GM18511 (cell line): Measurements from ENCODE around the gene ITGB1.
"Not testable (repeated sequence)": the region's sequence is repeated elsewhere in the genome, so short reads cannot be mapped to it uniquely, and the experiment has no call there.

Source experiments
- ATAC-seq: cut with Tn5 transposase; IDR thresholded peaks from one replicate; pipeline ENCODE4 v1.9.1; 2021; ENCODE audit warnings: mild to moderate bottlenecking, moderate library complexity; ENCODE audit not compliant: unreplicated experiment

The ITGB1 gene

DNA sequence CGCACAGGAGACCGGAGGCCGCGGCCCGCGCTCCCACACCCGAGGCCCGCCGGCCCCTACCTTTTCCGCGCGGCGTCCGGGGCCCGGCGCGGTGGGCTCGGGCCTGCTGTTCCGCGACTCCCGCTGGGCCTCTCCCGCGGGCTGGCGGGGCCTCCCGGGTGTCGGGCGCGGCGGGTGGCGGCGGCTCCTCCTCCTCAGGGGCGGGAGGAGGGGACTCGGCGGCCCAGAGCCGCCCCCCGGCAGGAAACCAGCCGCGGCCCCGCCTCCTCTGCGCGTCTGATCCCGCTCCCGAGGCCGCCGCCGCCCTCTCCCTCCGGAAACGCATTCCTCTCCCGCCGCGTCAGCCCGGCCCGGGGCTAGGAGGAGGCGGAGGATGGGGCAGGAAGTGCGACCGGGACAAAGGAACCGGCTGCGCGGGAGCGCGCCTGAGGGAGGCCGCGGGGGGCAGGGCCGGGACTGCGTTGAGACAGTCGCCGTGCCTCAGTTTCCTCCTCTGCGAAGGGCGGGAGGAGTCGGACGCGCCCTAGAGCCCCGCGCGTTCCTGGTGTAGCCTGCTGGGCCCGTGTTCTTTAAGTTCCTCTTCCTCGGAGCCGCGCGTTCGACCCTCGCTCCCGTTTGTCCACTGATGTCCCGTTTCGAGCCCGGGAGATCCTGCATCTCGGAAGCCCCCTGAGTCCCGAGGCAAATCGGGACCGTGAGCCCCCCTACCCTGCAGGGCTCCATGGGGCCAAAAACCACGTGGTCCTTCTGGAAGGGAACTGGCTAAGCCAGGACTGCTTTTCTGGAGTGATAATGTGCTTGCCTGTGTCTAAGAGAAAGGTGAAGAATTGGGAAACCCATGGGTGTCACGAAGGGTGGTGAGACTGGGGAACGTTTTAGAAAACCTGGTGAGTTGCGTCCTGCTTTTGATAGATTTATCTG, at the start of gene ITGB1:
ITGB1 (minus strand) TSS at position 146 of the 921 bp plus-strand sequence. CDS start 22,672 bp downstream, outside the sequence.
- ATAC-seq, result peak; percentile 80

DNA sequence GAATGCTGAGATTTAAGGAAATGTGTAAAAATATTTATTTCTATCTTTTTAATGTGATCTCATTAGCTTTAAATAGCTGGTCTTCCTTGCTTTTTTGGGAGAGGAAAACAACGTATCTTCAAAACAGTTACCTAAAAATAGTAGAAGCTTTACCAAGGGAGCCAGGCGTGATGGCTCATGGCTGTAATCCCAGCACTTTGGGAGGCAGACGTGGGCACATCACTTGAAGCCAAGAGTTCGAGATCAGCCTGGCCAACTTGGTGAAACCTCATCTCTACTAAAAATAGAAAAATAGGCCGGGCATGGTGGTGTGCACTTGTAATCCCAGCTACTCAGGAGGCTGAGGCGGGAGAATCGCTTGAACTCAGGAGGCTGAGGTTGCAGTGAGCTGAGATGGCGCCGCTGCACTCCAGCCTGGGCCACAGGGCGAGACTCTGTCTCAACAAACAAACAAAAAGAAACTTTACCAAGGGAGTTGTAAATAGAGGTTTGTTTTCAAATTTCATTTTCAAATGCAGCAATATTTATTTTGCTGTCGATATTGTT, 48.4 kb upstream of the ITGB1 start:
- ATAC-seq, result no peak

DNA sequence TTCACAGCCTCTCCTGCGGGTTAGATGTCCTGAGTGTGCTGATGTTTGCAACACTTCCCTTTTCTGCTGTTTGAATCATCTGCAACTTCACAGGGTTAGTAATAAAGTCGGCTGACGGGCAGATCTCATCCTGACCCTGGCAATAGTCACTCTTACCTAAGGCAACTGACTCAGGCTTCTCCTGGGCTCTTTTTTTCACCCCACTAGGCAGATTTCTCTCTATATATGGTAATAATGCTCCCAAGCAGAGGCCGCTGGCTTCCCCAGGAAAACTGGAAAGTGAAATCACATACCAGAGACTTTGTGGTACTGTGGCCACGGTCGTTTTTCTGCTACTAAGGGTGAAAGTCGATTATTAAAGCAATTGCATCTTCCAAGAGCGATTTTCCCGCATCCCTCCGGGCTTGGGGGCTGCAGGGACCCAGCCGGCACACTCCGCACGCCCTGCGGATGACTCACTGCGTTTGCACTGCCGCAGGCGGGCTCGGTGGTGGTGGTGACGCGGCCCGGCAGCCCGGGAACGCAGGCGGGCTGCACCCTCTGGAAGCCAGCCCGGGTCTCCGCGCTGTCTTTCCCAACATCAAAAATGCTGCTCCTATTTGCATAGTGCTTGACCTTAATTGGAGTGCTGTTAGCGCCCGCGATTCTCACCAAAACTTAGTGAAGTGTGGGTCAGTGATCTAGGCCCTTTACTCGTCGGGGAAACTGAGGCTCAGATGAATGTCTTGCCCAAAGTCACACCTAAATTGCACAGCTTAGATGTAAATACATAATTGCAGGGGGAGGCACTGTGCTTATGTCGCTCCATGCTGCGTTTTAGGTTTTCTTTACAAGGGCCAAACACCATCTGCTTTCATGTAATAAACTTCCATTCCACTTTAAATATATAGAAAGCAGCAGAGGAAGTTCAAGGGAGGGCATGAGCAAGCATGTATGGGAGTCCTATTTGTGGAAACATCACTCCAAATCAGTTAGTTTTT, 47.6 kb upstream of the ITGB1 start:
- ATAC-seq, result peak; percentile 81

GRCh38 chr10:33001908-33002492, 44.0 kb upstream of the ITGB1 start:
- no peak for ATAC-seq

- not testable (repeated sequence) for ATAC-seq
These were observed 40.1 kb upstream of the ITGB1 start for GRCh38 chr10:32998060-32998581.

DNA sequence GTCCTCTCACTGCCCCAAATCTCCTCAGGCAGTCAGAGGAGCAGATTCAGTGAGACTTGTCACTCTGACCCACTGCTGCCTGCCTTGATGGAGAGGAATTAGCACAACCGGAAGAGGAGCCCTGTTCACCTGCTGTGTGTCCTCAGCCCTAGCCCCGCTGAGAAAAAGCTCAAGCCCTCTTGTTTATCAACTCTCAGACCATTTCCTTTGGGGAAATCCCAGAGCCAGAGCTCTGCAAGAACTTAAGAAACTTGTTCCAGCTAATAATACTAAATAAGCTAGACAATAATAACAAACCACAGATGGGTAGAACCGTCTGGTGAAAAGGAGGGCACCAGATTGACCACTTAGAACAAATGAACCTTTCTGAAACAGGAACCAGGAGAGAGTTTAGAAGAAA, 37.7 kb upstream of the ITGB1 start:
- ATAC-seq, result peak; percentile 92

- no peak for ATAC-seq
These were observed 37.1 kb upstream of the ITGB1 start for GRCh38 chr10:32995066-32995622.

DNA sequence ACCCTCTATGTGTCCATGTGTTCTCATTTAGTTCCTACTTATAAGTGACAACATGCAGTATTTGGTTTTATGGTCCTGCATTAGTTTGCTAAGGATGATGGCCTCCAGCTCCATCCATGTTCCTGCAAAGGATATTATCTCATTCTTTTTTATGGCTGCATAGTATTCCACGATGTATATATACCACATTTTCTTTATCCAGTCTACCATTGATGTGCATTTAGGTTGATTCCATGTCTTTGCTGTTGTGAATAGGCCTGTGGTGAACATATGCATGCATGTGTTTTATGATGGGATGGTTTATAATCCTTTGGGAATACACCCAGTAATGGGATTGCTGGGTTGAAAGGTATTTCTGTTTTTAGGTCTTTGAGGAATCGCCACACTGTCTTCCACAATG, 36.6 kb upstream of the ITGB1 start:
- not testable (repeated sequence) for ATAC-seq

DNA sequence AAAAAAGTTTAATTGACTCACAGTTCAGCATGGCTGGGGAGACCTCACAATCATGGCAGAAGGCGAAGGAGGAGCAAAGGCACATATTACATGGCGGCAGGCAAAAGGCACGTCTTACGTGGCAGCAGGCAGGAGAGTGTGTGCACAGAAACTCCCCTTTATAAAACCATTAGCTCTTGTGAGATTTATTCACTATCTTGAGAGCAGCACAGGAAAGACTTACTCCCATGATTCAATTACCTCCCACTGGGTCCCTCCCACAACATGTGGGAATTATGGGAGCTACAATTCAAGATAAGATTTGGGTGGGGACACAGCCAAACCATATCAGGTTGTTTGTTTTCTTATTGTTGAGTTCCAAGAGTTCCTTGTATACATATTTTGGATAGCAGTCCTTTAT, 34.3 kb upstream of the ITGB1 start:
- not testable (repeated sequence) for ATAC-seq

DNA sequence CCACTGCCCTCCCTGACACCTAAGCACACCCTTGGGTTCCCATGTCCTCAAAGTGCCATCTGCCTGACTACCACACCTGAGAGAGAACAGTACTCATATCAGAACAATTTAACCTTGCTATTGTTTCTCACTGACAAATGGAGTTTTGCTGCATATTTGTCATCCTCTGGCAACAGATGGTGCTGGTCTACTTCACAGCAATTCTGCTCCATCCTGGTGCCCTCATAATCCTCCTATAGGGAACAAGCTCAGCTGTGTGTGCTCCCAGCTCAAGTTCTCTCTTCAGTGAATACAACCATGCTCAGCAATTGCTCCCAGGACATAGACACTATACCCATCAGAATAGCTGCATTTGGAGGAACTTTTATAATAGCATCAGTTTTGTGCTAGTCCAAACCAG, 32.8 kb upstream of the ITGB1 start:
- ATAC-seq, result no peak

GRCh38 chr10:32988604-32989003, 30.6 kb upstream of the ITGB1 start:
- ATAC-seq, result no peak

DNA sequence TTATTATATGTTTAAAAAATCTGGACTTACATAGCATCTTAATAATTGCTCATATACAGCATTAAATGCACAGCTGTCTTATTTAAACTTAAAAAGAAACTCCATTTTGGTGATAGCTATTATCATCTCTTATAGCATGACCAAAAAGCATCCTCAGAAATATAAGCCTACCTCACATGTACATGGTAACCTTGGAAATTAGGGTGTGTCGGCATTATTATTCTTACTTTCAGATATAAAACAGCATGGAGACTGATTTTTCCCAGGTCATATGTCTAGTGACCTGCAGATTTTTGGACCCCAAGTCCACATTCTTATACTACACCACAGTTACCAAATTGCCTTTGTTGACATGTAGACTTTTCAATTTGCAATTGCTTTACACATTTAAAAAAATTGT, 29.1 kb upstream of the ITGB1 start:
- no peak for ATAC-seq

DNA sequence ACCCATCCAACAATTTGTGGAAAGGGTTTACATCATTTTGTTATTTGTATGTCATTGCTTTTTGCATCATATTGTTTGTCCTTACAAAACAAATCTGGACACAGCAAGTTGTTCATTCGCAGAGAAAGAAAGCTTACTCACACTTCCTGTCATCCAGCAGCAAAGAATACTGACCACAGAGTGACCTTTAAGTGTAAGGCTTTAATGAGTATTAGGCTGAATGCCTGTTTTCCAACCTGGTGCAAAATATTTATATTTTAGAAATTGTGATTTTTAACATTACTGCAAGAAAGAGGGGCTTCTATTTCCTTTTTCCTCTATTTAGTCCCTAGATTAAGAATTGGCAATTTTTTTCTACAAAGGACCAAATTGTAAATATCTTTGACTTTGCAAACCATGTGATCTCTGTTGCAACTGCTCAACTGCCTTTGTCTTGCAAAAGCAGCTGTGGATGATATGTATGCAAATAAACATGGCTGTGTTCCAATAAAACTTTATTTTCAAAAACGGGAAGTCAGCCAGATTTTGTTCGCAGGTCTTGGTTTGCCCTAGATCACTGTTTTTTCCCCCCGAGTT, 27.8 kb upstream of the ITGB1 start:
- no peak for ATAC-seq

DNA sequence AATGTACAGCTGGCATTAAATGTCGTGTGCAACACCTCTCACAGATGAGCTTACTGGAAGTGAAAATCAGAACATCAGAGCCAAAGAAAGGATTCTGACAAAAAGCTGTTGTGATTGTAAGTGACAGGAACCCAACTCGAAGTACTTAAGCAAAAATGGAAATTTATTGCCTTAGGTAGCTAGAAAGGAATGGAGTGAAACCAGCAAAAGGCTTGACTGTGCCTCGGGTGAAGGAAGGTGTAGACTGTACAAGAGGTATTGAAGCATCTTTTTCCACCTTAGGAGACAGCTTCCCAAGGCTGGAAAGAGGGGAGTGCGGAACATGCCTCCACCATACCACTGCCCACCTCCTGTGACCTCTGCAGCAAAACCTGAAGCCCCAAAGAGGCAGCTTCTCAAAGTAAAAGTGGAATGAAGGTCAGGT, 27.3 kb upstream of the ITGB1 start:
- no peak for ATAC-seq

DNA sequence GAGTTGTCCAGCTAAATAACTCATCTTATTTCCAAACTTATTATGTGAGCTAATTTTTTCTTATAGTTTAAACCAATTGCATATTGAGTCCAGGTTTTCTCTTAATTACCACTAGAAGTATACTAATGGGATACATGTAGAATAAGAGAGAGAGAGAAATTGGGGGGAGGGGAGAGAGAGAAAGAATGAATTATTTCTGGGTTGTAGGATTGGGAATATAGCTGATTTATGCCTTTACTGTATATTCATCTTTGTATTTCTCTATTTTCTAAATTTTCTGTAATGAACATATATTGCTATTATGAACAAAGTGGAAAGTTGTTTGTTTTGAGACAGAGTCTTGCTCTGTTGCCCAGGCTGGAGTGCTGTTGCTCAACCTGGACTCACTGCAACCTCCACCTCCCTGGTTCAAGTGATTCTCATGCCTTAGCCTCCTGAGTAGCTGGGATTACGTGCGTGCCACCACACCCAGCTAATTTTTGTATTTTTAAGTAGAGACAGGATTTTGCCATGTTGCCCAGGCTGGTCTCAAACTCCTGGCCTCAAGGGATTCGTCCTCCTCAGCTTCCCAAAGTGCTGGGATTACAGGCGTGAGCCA, 26.1 kb upstream of the ITGB1 start:
- no peak for ATAC-seq

GRCh38 chr10:32982911-32983909, 25.2 kb upstream of the ITGB1 start:
- no peak for ATAC-seq

DNA sequence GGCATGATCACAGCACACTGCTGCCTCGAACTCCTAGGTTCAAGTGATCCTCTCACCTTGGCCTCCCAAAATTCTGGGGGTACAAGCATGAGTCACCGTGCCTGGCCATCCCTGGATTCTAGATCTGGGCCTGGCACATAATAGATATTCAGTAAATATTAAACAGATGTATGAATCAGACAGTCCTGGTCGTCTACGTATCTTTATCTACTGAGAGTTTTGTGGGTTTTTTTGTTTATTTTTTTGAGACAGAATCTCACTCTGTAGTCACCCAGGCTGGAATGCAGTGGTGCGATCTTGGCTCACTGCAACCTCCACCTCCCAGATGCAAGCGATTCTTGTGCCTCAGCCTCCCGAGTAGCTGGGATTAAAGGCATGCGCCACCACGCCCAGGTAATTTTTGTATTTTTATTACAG, 24.3 kb upstream of the ITGB1 start:
- no peak for ATAC-seq

DNA sequence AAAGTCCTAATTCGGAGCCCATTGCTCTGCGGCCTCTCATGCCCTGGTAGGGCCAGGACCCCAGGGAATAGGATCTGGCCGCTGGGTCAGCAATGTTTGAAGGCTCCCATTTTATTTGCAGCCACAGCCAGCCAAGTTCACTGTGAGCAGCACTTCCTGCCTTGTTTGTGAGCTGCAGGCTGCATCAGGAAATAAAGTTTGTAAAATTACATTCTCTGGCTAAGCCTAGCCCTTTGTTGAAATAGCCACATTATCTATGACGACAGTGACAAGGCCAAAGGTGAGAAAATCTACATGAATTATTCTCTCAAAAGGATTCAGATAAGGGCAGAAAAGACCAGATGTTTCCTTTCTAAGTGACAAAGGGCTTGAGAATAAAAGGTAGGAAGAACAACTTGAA, 23.7 kb upstream of the ITGB1 start:
- ATAC-seq, result no peak
